ENCODE measurements around the gene NPPC. TPM values are rescaled to one million over a fixed set of nuclear protein-coding genes. Genes with fewer than 3 reads are reported as not detected.
"Not testable (repeated sequence)": the region's sequence is repeated elsewhere in the genome, so short reads cannot be mapped to it uniquely, and the experiment has no call there.

Gene NPPC
- polyA plus RNA-seq, 6 donors from 2014 or later: not detected

GRCh38 chr2:231947112-231947511, 20.9 kb upstream of the NPPC start:
- not testable (repeated sequence) for H3K27ac Mint-ChIP-seq

DNA sequence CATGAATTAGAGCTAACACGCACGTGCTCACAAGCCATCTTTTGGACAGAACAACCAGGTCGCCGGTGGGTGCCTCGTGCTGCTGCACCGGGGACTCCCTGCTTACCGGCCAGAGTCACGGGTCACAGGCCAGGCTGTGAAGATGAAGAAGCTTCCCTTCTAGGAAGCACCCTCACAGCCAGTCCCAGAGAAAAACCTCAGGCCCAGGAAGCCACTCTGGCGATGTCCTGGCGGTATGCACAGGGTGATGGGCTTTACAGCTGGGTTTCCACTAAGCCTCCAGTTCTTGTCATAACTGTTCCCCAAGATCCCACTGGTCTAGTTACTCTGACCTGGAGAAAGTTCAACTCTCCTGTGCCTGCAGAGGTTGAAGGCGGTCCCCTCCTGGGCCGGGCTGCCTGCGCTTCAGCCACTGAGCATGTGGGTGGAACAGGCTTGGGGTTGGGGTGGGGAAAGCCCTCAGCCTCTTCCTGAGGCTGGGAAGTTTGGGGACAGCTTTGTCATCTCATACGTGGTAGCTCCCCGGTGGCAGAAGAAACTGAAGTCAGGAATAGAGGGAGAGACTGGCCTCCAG, 20.1 kb upstream of the NPPC start:
- Mint-ChIP-seq H3K4me1 (no peaks in the 10 kb centered on the region), H3K36me3 (no peaks in the 10 kb centered on the region), H3K9me3 (peaks cover 0 to 2% (median 0%) of the 10 kb centered on the region in 7 donors), H3K4me3 (no peak overlapping the region), H3K27me3 (peaks cover 0 to 5% (median 5%) of the 10 kb centered on the region in 3 donors), H3K27ac (no peak overlapping the region)
- no peak for DNase-seq
- ATAC-seq (ENCODE audit: low read depth in 2 of 2): no peak

More at GRCh38 chr2:231947112-231947511, 20.9 kb upstream of the NPPC start:
- not testable (repeated sequence) for H3K27me3 Mint-ChIP-seq; H3K4me3 Mint-ChIP-seq; H3K9me3 Mint-ChIP-seq; DNase-seq; ATAC-seq (ENCODE audit: low read depth in 2 of 2); H3K4me1 Mint-ChIP-seq; H3K36me3 Mint-ChIP-seq

GRCh38 chr2:231942180-231942579, 16.0 kb upstream of the NPPC start:
- no peak overlapping the region for H3K4me3 Mint-ChIP-seq
- ATAC-seq (ENCODE audit: low read depth in 2 of 2) (no peak), DNase-seq (no peak)
- no peaks in the 10 kb centered on the region for H3K9me3 Mint-ChIP-seq
- H3K4me1 Mint-ChIP-seq: no peaks in the 10 kb centered on the region
- no peaks in the 10 kb centered on the region for H3K36me3 Mint-ChIP-seq
- H3K27ac Mint-ChIP-seq: no peak overlapping the region
- H3K27me3 Mint-ChIP-seq: peaks cover 0 to 13% (median 12%) of the 10 kb centered on the region in 3 donors

- no peak for DNase-seq
- H3K27me3 Mint-ChIP-seq: peaks cover 0 to 13% (median 12%) of the 10 kb centered on the region in 3 donors
- no peaks in the 10 kb centered on the region for H3K9me3 Mint-ChIP-seq
- H3K27ac Mint-ChIP-seq: no peak overlapping the region
- H3K36me3 Mint-ChIP-seq: no peaks in the 10 kb centered on the region
- no peaks in the 10 kb centered on the region for H3K4me1 Mint-ChIP-seq
- ATAC-seq (ENCODE audit: low read depth in 2 of 2): no peak
- H3K4me3 Mint-ChIP-seq: no peak overlapping the region
These were observed 15.5 kb upstream of the NPPC start for GRCh38 chr2:231941673-231942072.

GRCh38 chr2:231940795-231941194, 14.6 kb upstream of the NPPC start:
- Mint-ChIP-seq H3K9me3 (no peaks in the 10 kb centered on the region), H3K4me1 (no peaks in the 10 kb centered on the region), H3K4me3 (no peak overlapping the region), H3K36me3 (no peaks in the 10 kb centered on the region), H3K27ac (no peak overlapping the region), H3K27me3 (peaks cover 0 to 13% (median 12%) of the 10 kb centered on the region in 3 donors)
- DNase-seq (no peak), ATAC-seq (ENCODE audit: low read depth in 2 of 2) (no peak)

GRCh38 chr2:231939022-231939421, 12.8 kb upstream of the NPPC start:
- ATAC-seq (ENCODE audit: low read depth in 2 of 2) (no peak), DNase-seq (no peak)
- no peak overlapping the region for H3K4me3 Mint-ChIP-seq
- H3K27ac Mint-ChIP-seq: no peak overlapping the region
- H3K9me3 Mint-ChIP-seq: no peaks in the 10 kb centered on the region
- H3K36me3 Mint-ChIP-seq: no peaks in the 10 kb centered on the region
- peaks cover 0 to 8% (median 3%) of the 10 kb centered on the region in 3 donors for H3K4me1 Mint-ChIP-seq
- peaks cover 0 to 13% (median 12%) of the 10 kb centered on the region in 3 donors for H3K27me3 Mint-ChIP-seq

- H3K27ac Mint-ChIP-seq: no peak overlapping the region
- no peak for DNase-seq
- ATAC-seq (ENCODE audit: low read depth in 2 of 2): no peak
- H3K36me3 Mint-ChIP-seq: no peaks in the 10 kb centered on the region
- H3K27me3 Mint-ChIP-seq: peaks cover 0 to 17% (median 13%) of the 10 kb centered on the region in 3 donors
- H3K4me3 Mint-ChIP-seq: no peak overlapping the region
- no peaks in the 10 kb centered on the region for H3K9me3 Mint-ChIP-seq
- peaks cover 4 to 14% (median 8%) of the 10 kb centered on the region in 3 donors for H3K4me1 Mint-ChIP-seq
These were observed 10.9 kb upstream of the NPPC start for GRCh38 chr2:231937057-231937456.

GRCh38 chr2:231936491-231936890, 10.3 kb upstream of the NPPC start:
- no peak for DNase-seq
- Mint-ChIP-seq H3K36me3 (no peaks in the 10 kb centered on the region), H3K4me3 (no peak overlapping the region), H3K4me1 (peaks cover 4 to 14% (median 8%) of the 10 kb centered on the region in 3 donors), H3K27me3 (peaks cover 0 to 14% (median 10%) of the 10 kb centered on the region in 3 donors), H3K27ac (peak overlapping the region in 1 of 6 donors; percentile 76), H3K9me3 (no peaks in the 10 kb centered on the region)
- no peak for ATAC-seq (ENCODE audit: low read depth in 2 of 2)

DNA sequence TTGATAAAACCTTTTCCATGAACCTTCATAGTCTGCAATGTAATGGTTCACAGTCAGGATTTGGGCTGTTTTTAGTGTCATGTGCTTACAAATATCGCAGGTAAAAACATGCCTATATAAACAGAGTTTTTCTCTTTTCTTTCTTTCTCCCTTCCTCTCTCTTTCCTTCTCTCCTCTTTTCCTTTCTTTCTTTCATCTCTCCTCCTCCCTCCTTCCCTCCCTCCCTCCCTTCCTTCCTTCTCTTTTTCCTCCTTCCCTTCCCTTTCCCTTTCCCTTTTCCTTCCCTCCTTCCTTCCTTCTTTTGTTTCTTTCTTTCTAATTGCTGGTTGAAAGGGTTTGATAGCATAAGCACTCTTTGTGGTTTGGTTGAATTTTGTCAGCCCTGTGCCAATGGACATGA, 9.6 kb upstream of the NPPC start:
- H3K27me3 Mint-ChIP-seq: peaks cover 0 to 7% (median 4%) of the 10 kb centered on the region in 3 donors
- DNase-seq (no peak), ATAC-seq (ENCODE audit: low read depth in 2 of 2) (no peak)
- no peak overlapping the region for H3K27ac Mint-ChIP-seq
- no peaks in the 10 kb centered on the region for H3K36me3 Mint-ChIP-seq
- H3K9me3 Mint-ChIP-seq: no peaks in the 10 kb centered on the region
- H3K4me1 Mint-ChIP-seq: peaks cover 4 to 14% (median 8%) of the 10 kb centered on the region in 3 donors
- no peak overlapping the region for H3K4me3 Mint-ChIP-seq

- Mint-ChIP-seq H3K9me3 (no peaks in the 10 kb centered on the region), H3K36me3 (no peaks in the 10 kb centered on the region), H3K4me3 (no peak overlapping the region), H3K27ac (no peak overlapping the region), H3K4me1 (peaks cover 4 to 14% (median 8%) of the 10 kb centered on the region in 3 donors), H3K27me3 (peaks cover 0 to 6% (median 0%) of the 10 kb centered on the region in 3 donors)
- DNase-seq (no peak), ATAC-seq (ENCODE audit: low read depth in 2 of 2) (no peak)
These were observed 9.0 kb upstream of the NPPC start for GRCh38 chr2:231935207-231935524.

- Mint-ChIP-seq H3K27me3 (peaks cover 0 to 11% (median 3%) of the 10 kb centered on the region in 3 donors), H3K27ac (no peak overlapping the region), H3K36me3 (no peaks in the 10 kb centered on the region), H3K9me3 (no peaks in the 10 kb centered on the region), H3K4me1 (peaks cover 4 to 14% (median 8%) of the 10 kb centered on the region in 3 donors), H3K4me3 (no peak overlapping the region)
- DNase-seq (no peak), ATAC-seq (ENCODE audit: low read depth in 2 of 2) (no peak)
These were observed 8.4 kb upstream of the NPPC start for GRCh38 chr2:231934441-231935206.

GRCh38 chr2:231933916-231934401, 7.8 kb upstream of the NPPC start:
- Mint-ChIP-seq H3K36me3 (no peaks in the 10 kb centered on the region), H3K27ac (no peak overlapping the region), H3K9me3 (no peaks in the 10 kb centered on the region), H3K4me3 (no peak overlapping the region), H3K27me3 (peaks cover 0 to 17% (median 9%) of the 10 kb centered on the region in 3 donors), H3K4me1 (peaks cover 4 to 14% (median 8%) of the 10 kb centered on the region in 3 donors)
- no peak for DNase-seq
- peak; percentile 47 to 55 for ATAC-seq (ENCODE audit: low read depth in 2 of 2)

DNA sequence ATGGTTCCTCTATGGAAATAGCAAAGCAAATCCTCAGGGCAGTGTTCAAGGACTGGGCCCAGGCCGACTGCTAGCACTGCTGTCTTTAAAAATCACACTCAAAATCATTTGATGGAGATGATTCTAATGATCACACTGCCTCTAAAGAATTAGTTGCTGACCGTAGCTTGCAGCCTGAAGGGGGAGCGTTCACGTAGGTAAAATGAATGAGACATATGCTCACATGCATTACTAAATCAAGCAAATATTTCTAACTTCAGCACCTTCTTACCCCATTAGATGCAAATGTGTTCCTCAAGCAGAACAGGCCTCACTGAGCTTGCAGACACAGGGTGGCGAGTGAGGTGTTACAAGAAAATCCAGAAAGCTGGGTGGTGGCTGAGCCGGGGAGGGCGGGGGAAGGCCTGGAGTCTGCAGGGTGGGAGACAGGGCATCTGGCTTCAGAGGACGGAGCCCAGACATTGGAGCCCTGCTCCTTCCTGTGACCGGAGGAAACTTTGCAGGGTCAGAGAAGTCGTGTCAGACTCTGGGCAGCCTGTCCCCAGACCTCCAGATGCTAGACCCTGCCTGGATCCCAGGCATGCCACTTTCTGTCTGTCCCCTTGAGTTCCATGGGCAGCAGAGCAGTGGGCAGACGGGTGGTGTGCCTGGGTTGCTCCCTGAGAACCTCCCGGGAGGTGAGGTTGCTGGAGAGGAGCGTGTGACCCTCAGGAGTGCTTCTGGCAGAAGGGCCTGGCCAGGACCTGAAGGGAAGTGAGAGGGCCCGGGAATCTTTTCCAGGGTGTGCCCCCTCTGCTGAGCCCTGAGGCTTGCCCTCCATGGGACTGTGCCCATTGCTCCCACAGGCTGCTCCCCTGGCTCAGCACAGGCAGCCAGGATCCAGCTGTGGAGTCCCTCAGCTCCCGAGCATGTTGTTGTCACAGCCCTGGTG, 7.1 kb upstream of the NPPC start:
- H3K27ac Mint-ChIP-seq: peak overlapping the region in 1 of 6 donors; percentile 19
- no peaks in the 10 kb centered on the region for H3K9me3 Mint-ChIP-seq
- DNase-seq: no peak
- H3K4me3 Mint-ChIP-seq: peak overlapping the region in 2 of 8 donors; percentile 24
- H3K36me3 Mint-ChIP-seq: no peaks in the 10 kb centered on the region
- peaks cover 4 to 14% (median 8%) of the 10 kb centered on the region in 3 donors for H3K4me1 Mint-ChIP-seq
- peaks cover 0 to 19% (median 16%) of the 10 kb centered on the region in 3 donors for H3K27me3 Mint-ChIP-seq
- ATAC-seq (ENCODE audit: low read depth in 2 of 2): no peak

All from naive B cell (primary cell).